ENCODE results near the gene AFAP1L2. TPM values are rescaled to one million over a fixed set of nuclear protein-coding genes. Genes with fewer than 3 reads are reported as not detected.
A peak's percentile ranks its signal among the peaks of the same experiment; 100 is the strongest.

AFAP1L2 gene
- total and polyA plus RNA-seq, 5 experiments from 2014 or later = 1.3 to 2.3 (median 1.8) TPM

- POLR2A ChIA-PET = no interaction called here
- H3K27me3 Mint-ChIP-seq = peaks cover 11 to 48% (median 32%) of the 10 kb centered on the region in 5 donors
- no peak for ATAC-seq
- H3K4me3 Mint-ChIP-seq = no peak overlapping the region
- no peaks in the 10 kb centered on the region for H3K9me3 Mint-ChIP-seq
- no peak for DNase-seq
- no peak overlapping the region for H3K27ac Mint-ChIP-seq
- H3K4me1 Mint-ChIP-seq = peaks cover 0 to 6% (median 4%) of the 10 kb centered on the region in 4 donors
- H3K36me3 Mint-ChIP-seq = no peaks in the 10 kb centered on the region
These were observed 9.8 kb downstream of the AFAP1L2 start for GRCh38 chr10:114394531-114394930.

GRCh38 chr10:114393886-114394285, 10.4 kb downstream of the AFAP1L2 start:
- POLR2A ChIA-PET = no interaction called here
- no peak for ATAC-seq
- DNase-seq = no peak
- Mint-ChIP-seq H3K36me3 (no peaks in the 10 kb centered on the region), H3K27ac (no peak overlapping the region), H3K4me1 (peaks cover 0 to 6% (median 4%) of the 10 kb centered on the region in 4 donors), H3K4me3 (no peak overlapping the region), H3K9me3 (no peaks in the 10 kb centered on the region), H3K27me3 (peaks cover 6 to 43% (median 25%) of the 10 kb centered on the region in 5 donors)

DNA sequence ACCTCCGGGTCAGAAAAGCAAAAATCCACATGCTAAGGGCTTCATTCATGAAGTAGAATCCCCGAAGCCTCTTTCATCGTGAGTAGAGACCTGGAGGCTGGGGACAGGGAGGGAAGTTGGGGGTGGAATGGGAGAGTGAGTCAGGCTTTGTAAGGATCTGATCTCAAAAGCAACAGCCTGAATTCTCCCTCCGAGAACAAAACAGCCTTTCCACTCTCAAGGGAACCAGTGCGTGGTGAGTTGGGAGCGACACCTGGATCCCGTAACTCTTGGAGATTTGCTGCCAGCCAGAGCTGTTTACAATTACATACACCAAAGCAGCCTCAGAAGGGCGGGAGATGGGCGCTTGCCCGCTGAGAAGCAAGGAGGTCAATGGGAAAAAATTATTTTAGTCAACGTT, 10.8 kb downstream of the AFAP1L2 start:
- no peak overlapping the region for H3K4me3 Mint-ChIP-seq
- H3K27me3 Mint-ChIP-seq = peaks cover 6 to 42% (median 23%) of the 10 kb centered on the region in 5 donors
- POLR2A ChIA-PET = no interaction called here
- no peak overlapping the region for H3K27ac Mint-ChIP-seq
- no peak for DNase-seq
- H3K36me3 Mint-ChIP-seq = no peaks in the 10 kb centered on the region
- peaks cover 0 to 6% (median 4%) of the 10 kb centered on the region in 4 donors for H3K4me1 Mint-ChIP-seq
- no peak for ATAC-seq
- H3K9me3 Mint-ChIP-seq = no peaks in the 10 kb centered on the region

GRCh38 chr10:114392112-114392835, 12.0 kb downstream of the AFAP1L2 start:
- ATAC-seq = no peak
- POLR2A ChIA-PET = no interaction called here
- no peaks in the 10 kb centered on the region for H3K9me3 Mint-ChIP-seq
- H3K4me1 Mint-ChIP-seq = peaks cover 0 to 3% (median 0%) of the 10 kb centered on the region in 4 donors
- H3K27ac Mint-ChIP-seq = no peak overlapping the region
- H3K36me3 Mint-ChIP-seq = no peaks in the 10 kb centered on the region
- no peak overlapping the region for H3K4me3 Mint-ChIP-seq
- H3K27me3 Mint-ChIP-seq = peaks cover 7 to 43% (median 27%) of the 10 kb centered on the region in 5 donors
- DNase-seq = no peak

GRCh38 chr10:114391599-114391998, 12.7 kb downstream of the AFAP1L2 start:
- Mint-ChIP-seq H3K27me3 (peaks cover 9 to 38% (median 24%) of the 10 kb centered on the region in 5 donors), H3K27ac (peak overlapping the region in 1 of 10 donors; percentile 40), H3K9me3 (no peaks in the 10 kb centered on the region), H3K4me3 (no peak overlapping the region), H3K36me3 (no peaks in the 10 kb centered on the region), H3K4me1 (peaks cover 0 to 3% (median 0%) of the 10 kb centered on the region in 4 donors)
- DNase-seq (no peak), ATAC-seq (no peak)
- POLR2A ChIA-PET = no interaction called here

GRCh38 chr10:114389426-114389825, 14.9 kb downstream of the AFAP1L2 start:
- H3K27me3 Mint-ChIP-seq = peaks cover 6 to 27% (median 19%) of the 10 kb centered on the region in 5 donors
- H3K4me1 Mint-ChIP-seq = peaks cover 0 to 3% (median 0%) of the 10 kb centered on the region in 4 donors
- H3K4me3 Mint-ChIP-seq = no peak overlapping the region
- POLR2A ChIA-PET = no interaction called here
- DNase-seq = no peak
- H3K36me3 Mint-ChIP-seq = no peaks in the 10 kb centered on the region
- ATAC-seq = no peak
- H3K27ac Mint-ChIP-seq = no peak overlapping the region
- H3K9me3 Mint-ChIP-seq = no peaks in the 10 kb centered on the region

GRCh38 chr10:114388275-114388674, 16.0 kb downstream of the AFAP1L2 start:
- H3K27me3 Mint-ChIP-seq = peaks cover 6 to 27% (median 13%) of the 10 kb centered on the region in 5 donors
- DNase-seq (no peak), ATAC-seq (no peak)
- H3K4me3 Mint-ChIP-seq = no peak overlapping the region
- no peak overlapping the region for H3K27ac Mint-ChIP-seq
- no peaks in the 10 kb centered on the region for H3K9me3 Mint-ChIP-seq
- peaks cover 0 to 3% (median 0%) of the 10 kb centered on the region in 4 donors for H3K4me1 Mint-ChIP-seq
- no peaks in the 10 kb centered on the region for H3K36me3 Mint-ChIP-seq
- POLR2A ChIA-PET = no interaction called here

DNA sequence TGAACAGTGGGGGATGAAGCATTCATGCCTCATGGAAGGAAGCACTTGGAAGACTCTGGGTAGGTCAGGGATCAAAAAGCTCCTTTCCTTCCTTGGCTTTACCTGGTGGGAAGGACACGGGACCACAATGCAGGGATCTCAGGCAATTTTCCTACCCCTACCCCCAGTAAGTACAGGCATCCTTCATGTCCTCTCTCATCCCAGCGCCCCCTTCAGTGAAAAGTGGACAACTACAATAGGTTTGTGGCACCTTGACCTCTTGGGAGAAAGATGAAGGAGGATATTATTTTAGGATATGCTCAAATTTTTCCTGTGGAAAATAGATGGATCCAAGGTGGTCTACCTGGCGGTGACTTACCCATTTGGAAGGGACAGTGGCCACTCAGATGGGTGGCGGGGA, 16.5 kb downstream of the AFAP1L2 start:
- Mint-ChIP-seq H3K27me3 (peaks cover 6 to 27% (median 12%) of the 10 kb centered on the region in 5 donors), H3K27ac (no peak overlapping the region), H3K4me3 (no peak overlapping the region), H3K9me3 (no peaks in the 10 kb centered on the region), H3K36me3 (no peaks in the 10 kb centered on the region), H3K4me1 (peaks cover 0 to 3% (median 0%) of the 10 kb centered on the region in 4 donors)
- ATAC-seq = no peak
- POLR2A ChIA-PET = no interaction called here
- DNase-seq = no peak

GRCh38 chr10:114386452-114386851, 17.9 kb downstream of the AFAP1L2 start:
- DNase-seq (no peak), ATAC-seq (no peak)
- H3K27ac Mint-ChIP-seq = no peak overlapping the region
- no peaks in the 10 kb centered on the region for H3K36me3 Mint-ChIP-seq
- POLR2A ChIA-PET = no interaction called here
- H3K27me3 Mint-ChIP-seq = peaks cover 9 to 18% (median 14%) of the 10 kb centered on the region in 5 donors
- no peaks in the 10 kb centered on the region for H3K9me3 Mint-ChIP-seq
- no peak overlapping the region for H3K4me3 Mint-ChIP-seq
- H3K4me1 Mint-ChIP-seq = peaks cover 0 to 3% (median 0%) of the 10 kb centered on the region in 4 donors

DNA sequence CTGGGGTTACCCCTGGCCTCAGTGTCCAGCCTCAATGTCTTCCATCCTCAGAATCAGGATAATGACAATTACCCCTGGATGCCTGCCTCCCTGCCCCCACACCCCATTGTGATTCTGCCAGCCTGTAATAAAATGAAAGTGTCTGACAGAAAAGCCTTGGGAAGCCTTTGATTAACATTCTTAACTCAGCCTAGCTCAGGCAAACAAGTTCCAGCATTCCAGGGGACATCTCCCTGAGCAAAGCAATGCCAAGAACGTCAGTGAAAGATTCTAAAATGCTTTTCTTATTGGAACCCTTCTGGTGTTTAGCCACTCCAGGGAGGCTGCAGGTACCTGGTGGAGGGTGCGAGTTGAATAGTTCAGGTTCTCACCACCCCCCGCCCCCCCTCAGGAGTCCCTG, 18.7 kb downstream of the AFAP1L2 start:
- Mint-ChIP-seq H3K27ac (no peak overlapping the region), H3K36me3 (no peaks in the 10 kb centered on the region), H3K4me3 (no peak overlapping the region), H3K27me3 (peaks cover 9 to 16% (median 13%) of the 10 kb centered on the region in 5 donors), H3K9me3 (no peaks in the 10 kb centered on the region), H3K4me1 (peaks cover 0 to 3% (median 0%) of the 10 kb centered on the region in 4 donors)
- POLR2A ChIA-PET = no interaction called here
- DNase-seq (no peak), ATAC-seq (no peak)

- POLR2A ChIA-PET = no interaction called here
- no peaks in the 10 kb centered on the region for H3K9me3 Mint-ChIP-seq
- H3K4me1 Mint-ChIP-seq = peaks cover 0 to 3% (median 0%) of the 10 kb centered on the region in 4 donors
- DNase-seq = no peak
- no peaks in the 10 kb centered on the region for H3K36me3 Mint-ChIP-seq
- ATAC-seq = no peak
- H3K27me3 Mint-ChIP-seq = peaks cover 10 to 23% (median 15%) of the 10 kb centered on the region in 5 donors
- H3K4me3 Mint-ChIP-seq = no peak overlapping the region
- peak overlapping the region in 1 of 10 donors; percentile 22 for H3K27ac Mint-ChIP-seq
These were observed 19.7 kb downstream of the AFAP1L2 start for GRCh38 chr10:114384601-114385000.

DNA sequence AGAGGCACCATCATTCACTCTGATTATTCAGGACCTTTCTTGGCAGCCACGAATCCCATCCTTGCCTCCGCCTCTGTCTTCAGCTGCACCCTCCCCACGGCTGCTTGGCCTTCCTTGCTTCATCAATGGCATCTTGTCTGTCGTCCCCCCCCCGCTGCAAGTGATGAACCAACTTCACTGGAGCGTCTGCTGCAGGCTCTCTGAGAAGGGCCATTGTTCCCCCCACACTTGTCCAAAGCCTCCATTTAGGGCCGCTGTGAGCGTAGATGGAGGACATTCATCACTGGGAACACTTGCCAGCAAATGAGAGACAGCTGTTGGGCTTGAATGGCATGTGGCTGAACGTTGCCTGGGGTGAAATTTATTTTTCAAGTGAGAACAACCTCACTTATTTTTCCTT, 20.1 kb downstream of the AFAP1L2 start:
- no peak for DNase-seq
- no peak for ATAC-seq
- H3K27ac Mint-ChIP-seq = no peak overlapping the region
- no peaks in the 10 kb centered on the region for H3K36me3 Mint-ChIP-seq
- POLR2A ChIA-PET = no interaction called here
- H3K9me3 Mint-ChIP-seq = no peaks in the 10 kb centered on the region
- no peak overlapping the region for H3K4me3 Mint-ChIP-seq
- H3K4me1 Mint-ChIP-seq = peaks cover 0 to 3% (median 0%) of the 10 kb centered on the region in 4 donors
- peaks cover 10 to 23% (median 15%) of the 10 kb centered on the region in 5 donors for H3K27me3 Mint-ChIP-seq

DNA sequence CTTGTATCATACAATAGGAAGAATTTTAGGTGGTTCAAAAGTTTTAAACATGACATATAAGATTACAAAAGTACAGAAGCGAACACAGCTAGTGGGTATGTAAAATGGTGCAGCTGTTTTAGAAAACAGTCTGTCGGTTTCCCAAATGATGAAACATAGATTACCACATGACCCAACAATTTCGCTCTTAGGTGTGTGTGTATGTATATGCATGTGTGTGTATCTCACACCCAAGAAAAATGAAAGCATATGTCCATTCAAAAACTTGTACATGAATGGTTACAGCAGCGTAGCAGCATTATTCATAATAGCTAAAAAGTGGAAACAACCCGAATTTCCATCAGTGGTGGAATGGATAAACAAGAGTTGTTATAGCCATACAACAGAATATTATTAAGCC, 23.5 kb downstream of the AFAP1L2 start:
- no peak for DNase-seq
- no peak overlapping the region for H3K27ac Mint-ChIP-seq
- no peak for ATAC-seq
- POLR2A ChIA-PET = no interaction called here
- H3K27me3 Mint-ChIP-seq = peaks cover 4 to 21% (median 13%) of the 10 kb centered on the region in 5 donors
- H3K4me1 Mint-ChIP-seq = no peaks in the 10 kb centered on the region
- no peaks in the 10 kb centered on the region for H3K36me3 Mint-ChIP-seq
- H3K4me3 Mint-ChIP-seq = no peak overlapping the region
- H3K9me3 Mint-ChIP-seq = no peaks in the 10 kb centered on the region

DNA sequence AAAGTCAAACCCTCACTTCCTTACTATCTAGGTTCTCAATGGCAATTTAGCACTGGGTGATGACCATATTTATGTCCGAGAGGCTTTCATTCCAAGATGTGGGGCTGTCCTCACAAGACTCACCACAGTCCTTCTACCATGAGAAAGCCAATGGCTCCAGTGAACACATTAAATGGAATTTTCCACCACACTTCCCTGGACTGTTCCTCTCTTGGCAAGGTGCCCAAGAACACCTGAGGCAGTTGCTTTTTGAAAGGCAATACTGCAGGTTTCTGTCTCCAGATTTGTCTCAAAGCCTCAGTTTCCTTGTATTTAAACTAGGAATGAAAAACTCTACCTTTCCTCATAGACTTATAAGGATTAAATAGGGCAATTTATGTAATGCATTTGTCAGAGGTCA, 24.2 kb downstream of the AFAP1L2 start:
- POLR2A ChIA-PET = no interaction called here
- H3K4me1 Mint-ChIP-seq = no peaks in the 10 kb centered on the region
- no peak overlapping the region for H3K4me3 Mint-ChIP-seq
- H3K27ac Mint-ChIP-seq = no peak overlapping the region
- no peaks in the 10 kb centered on the region for H3K36me3 Mint-ChIP-seq
- no peaks in the 10 kb centered on the region for H3K9me3 Mint-ChIP-seq
- peaks cover 6 to 21% (median 13%) of the 10 kb centered on the region in 5 donors for H3K27me3 Mint-ChIP-seq
- ATAC-seq (no peak), DNase-seq (no peak)

Measured in naive thymus-derived CD8-positive, alpha-beta T cell (primary cell).